ENCODE measurements around the gene SCAF8. TPM values are rescaled to one million over a fixed set of nuclear protein-coding genes. Genes with fewer than 3 reads are reported as not detected.

The SCAF8 gene
- total RNA-seq, 1 donor = 40.5 TPM

- H3K27ac ChIP-seq (ENCODE audit: low read depth, low read length) = no peak overlapping the region
- DNase-seq (ENCODE audit: insufficient read length, low spot score, missing footprints) = no peak
- H3K4me2 ChIP-seq (ENCODE audit: insufficient read depth, low read length) = no peak overlapping the region
- H3K4me3 ChIP-seq (ENCODE audit: insufficient read depth, low read length) = no peak overlapping the region
- no peaks in the 10 kb centered on the region for H3K36me3 ChIP-seq (ENCODE audit: insufficient read depth, low read length)
- no peak overlapping the region for H2AFZ ChIP-seq (ENCODE audit: low read length)
- TF ChIP-seq CTCF (IDR thresholded peaks at IDR 0.05; ENCODE audit: extremely low read depth, low read depth, low read length) = no peak
- no peaks in the 10 kb centered on the region for H3K9me3 ChIP-seq (ENCODE audit: low read depth, low read length)
- peaks cover 4% of the 10 kb centered on the region for H3K4me1 ChIP-seq (ENCODE audit: insufficient read depth, low read length)
- peaks cover 9% of the 10 kb centered on the region for H4K20me1 ChIP-seq (ENCODE audit: insufficient read depth, low read length)
- H3K27me3 ChIP-seq (ENCODE audit: insufficient read depth, low read length) = no peaks in the 10 kb centered on the region
- peaks cover 31% of the 10 kb centered on the region for H3K79me2 ChIP-seq (ENCODE audit: insufficient read depth, low read length)
Observed at GRCh38 chr6:154864066-154864430, 130.8 kb downstream of the SCAF8 start.

DNA sequence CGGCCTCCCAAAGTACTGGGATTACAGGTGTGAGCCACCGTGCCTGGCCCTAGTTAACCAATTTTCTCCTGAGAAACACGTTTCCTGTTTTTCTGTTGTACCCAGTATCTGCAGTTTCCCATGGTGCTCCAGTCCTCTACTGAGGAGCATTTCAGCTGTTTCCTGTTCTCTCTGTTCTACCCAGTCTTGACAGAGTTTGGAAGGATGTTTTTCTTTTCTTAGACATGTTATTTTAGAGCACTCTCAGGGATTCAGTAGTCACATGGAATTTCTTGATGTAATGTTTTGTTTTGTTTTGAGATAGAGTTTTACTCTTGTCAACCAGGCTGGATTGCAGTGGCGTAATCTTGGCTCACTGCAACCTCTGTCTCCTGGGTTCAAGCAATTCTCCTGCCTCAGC lies 132.1 kb downstream of the SCAF8 start:
- H2AFZ ChIP-seq (ENCODE audit: low read length) = no peak overlapping the region
- no peaks in the 10 kb centered on the region for H3K27me3 ChIP-seq (ENCODE audit: insufficient read depth, low read length)
- peak overlapping the region; percentile 31 for H3K27ac ChIP-seq (ENCODE audit: low read depth, low read length)
- peaks cover 24% of the 10 kb centered on the region for H3K79me2 ChIP-seq (ENCODE audit: insufficient read depth, low read length)
- peaks cover 5% of the 10 kb centered on the region for H4K20me1 ChIP-seq (ENCODE audit: insufficient read depth, low read length)
- no peak for TF ChIP-seq CTCF (IDR thresholded peaks at IDR 0.05; ENCODE audit: extremely low read depth, low read depth, low read length)
- H3K4me3 ChIP-seq (ENCODE audit: insufficient read depth, low read length) = no peak overlapping the region
- peak; percentile 32 for DNase-seq (ENCODE audit: insufficient read length, low spot score, missing footprints)
- no peaks in the 10 kb centered on the region for H3K9me3 ChIP-seq (ENCODE audit: low read depth, low read length)
- H3K4me1 ChIP-seq (ENCODE audit: insufficient read depth, low read length) = peaks cover 4% of the 10 kb centered on the region
- H3K4me2 ChIP-seq (ENCODE audit: insufficient read depth, low read length) = no peak overlapping the region
- no peaks in the 10 kb centered on the region for H3K36me3 ChIP-seq (ENCODE audit: insufficient read depth, low read length)

DNA sequence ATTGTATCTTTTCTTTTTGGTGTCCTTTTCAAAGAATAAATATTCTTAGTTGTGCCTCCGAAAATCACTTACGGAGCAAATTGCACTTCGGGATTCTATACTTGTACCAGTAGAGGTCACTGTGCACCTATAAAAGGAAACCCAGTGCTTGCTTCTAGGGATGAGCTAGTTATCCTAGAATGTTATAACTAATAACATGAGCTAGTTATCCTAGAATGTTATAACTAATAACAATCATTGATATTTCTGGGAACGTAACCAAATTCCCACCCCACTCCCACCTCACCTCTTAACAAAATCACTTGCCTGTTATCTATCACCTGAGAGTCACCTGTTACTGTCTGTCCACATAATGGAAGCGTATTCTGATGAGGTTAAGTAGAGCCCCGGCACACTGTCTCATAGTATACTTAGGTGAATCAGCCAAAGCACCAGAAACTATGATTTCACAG lies 135.0 kb downstream of the SCAF8 start:
- Histone ChIP-seq H3K4me3 (ENCODE audit: insufficient read depth, low read length) (no peak overlapping the region), H3K36me3 (ENCODE audit: insufficient read depth, low read length) (no peaks in the 10 kb centered on the region), H3K9me3 (ENCODE audit: low read depth, low read length) (no peaks in the 10 kb centered on the region), H4K20me1 (ENCODE audit: insufficient read depth, low read length) (peaks cover 12% of the 10 kb centered on the region), H3K27me3 (ENCODE audit: insufficient read depth, low read length) (no peaks in the 10 kb centered on the region), H3K4me1 (ENCODE audit: insufficient read depth, low read length) (peaks cover 4% of the 10 kb centered on the region), H3K79me2 (ENCODE audit: insufficient read depth, low read length) (peaks cover 14% of the 10 kb centered on the region), H3K4me2 (ENCODE audit: insufficient read depth, low read length) (no peak overlapping the region), H3K27ac (ENCODE audit: low read depth, low read length) (no peak overlapping the region), H2AFZ (ENCODE audit: low read length) (no peak overlapping the region)
- TF ChIP-seq CTCF (IDR thresholded peaks at IDR 0.05; ENCODE audit: extremely low read depth, low read depth, low read length) = peak; percentile 74
- DNase-seq (ENCODE audit: insufficient read length, low spot score, missing footprints) = peak; percentile 76

- H3K27me3 ChIP-seq (ENCODE audit: insufficient read depth, low read length) = no peaks in the 10 kb centered on the region
- no peak for TF ChIP-seq CTCF (IDR thresholded peaks at IDR 0.05; ENCODE audit: extremely low read depth, low read depth, low read length)
- no peak overlapping the region for H2AFZ ChIP-seq (ENCODE audit: low read length)
- peaks cover 19% of the 10 kb centered on the region for H4K20me1 ChIP-seq (ENCODE audit: insufficient read depth, low read length)
- H3K4me1 ChIP-seq (ENCODE audit: insufficient read depth, low read length) = no peaks in the 10 kb centered on the region
- H3K4me3 ChIP-seq (ENCODE audit: insufficient read depth, low read length) = no peak overlapping the region
- no peaks in the 10 kb centered on the region for H3K9me3 ChIP-seq (ENCODE audit: low read depth, low read length)
- DNase-seq (ENCODE audit: insufficient read length, low spot score, missing footprints) = no peak
- no peaks in the 10 kb centered on the region for H3K36me3 ChIP-seq (ENCODE audit: insufficient read depth, low read length)
- no peak overlapping the region for H3K27ac ChIP-seq (ENCODE audit: low read depth, low read length)
- no peak overlapping the region for H3K4me2 ChIP-seq (ENCODE audit: insufficient read depth, low read length)
- peaks cover 6% of the 10 kb centered on the region for H3K79me2 ChIP-seq (ENCODE audit: insufficient read depth, low read length)
Observed at GRCh38 chr6:154872542-154873114, 139.4 kb downstream of the SCAF8 start.
